ENCODE data around the gene SYDE1.

- TF ChIP-seq CTCF (IDR thresholded peaks at IDR 0.05 in 2 of 3, conservative IDR thresholded peaks at IDR 0.05 in 1 of 3; ENCODE audit: control insufficient read depth in 2 of 3, extremely low read depth in 1 of 3, insufficient read depth in 1 of 3, low read depth in 3 of 3, low read length in 3 of 3) (no peak), POLR2A (IDR thresholded peaks at IDR 0.05; ENCODE audit: low read depth, low read length) (no peak), SPI1 (IDR thresholded peaks at IDR 0.05; ENCODE audit: borderline replicate concordance, insufficient read depth, low read depth, low read length) (no peak), TAF1 (IDR thresholded peaks at IDR 0.05; ENCODE audit: borderline replicate concordance, low read depth, low read length) (no peak), REST (IDR thresholded peaks at IDR 0.05; ENCODE audit: low read depth, low read length) (no peak), USF2 (IDR thresholded peaks at IDR 0.05; ENCODE audit: borderline replicate concordance, low read depth, low read length) (no peak), NBN (IDR thresholded peaks at IDR 0.05) (no peak), SRF (IDR thresholded peaks at IDR 0.05; ENCODE audit: low read depth in 2 of 2, low read length in 2 of 2) (no peak), JUND (IDR thresholded peaks at IDR 0.05; ENCODE audit: low read depth, low read length) (no peak)
Measured at GRCh38 chr19:15110418-15110815, 3.2 kb downstream of the SYDE1 start.
